ENCODE data around the gene SLFN14. TPM values are rescaled to one million over a fixed set of nuclear protein-coding genes. Genes with fewer than 3 reads are reported as not detected.

SLFN14 gene
- total and polyA plus RNA-seq, 11 donors = 0.31 TPM; not detected in 10

DNA sequence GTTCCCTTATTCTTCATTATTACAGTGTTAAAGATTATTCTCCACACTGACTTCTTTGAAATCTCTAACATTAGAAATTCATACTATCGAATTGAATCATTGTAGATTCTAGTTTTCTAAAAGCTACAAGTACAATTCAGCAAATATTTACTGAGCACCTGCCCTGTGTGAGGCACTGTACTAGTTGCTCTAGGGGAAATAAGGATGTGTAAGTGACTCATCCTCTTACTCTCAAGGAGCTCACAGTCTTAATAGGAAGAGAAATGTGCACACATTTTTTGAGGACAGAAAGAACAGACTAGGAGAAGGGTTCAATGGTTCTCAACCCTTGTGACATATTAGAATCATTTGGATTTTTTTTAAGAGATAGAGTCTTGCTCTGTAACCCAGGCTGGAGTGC is 15.5 kb downstream of the SLFN14 start:
- intact Hi-C loops (cut with DNase I) = no loop called here
- TF ChIP-seq, protein P1, sequence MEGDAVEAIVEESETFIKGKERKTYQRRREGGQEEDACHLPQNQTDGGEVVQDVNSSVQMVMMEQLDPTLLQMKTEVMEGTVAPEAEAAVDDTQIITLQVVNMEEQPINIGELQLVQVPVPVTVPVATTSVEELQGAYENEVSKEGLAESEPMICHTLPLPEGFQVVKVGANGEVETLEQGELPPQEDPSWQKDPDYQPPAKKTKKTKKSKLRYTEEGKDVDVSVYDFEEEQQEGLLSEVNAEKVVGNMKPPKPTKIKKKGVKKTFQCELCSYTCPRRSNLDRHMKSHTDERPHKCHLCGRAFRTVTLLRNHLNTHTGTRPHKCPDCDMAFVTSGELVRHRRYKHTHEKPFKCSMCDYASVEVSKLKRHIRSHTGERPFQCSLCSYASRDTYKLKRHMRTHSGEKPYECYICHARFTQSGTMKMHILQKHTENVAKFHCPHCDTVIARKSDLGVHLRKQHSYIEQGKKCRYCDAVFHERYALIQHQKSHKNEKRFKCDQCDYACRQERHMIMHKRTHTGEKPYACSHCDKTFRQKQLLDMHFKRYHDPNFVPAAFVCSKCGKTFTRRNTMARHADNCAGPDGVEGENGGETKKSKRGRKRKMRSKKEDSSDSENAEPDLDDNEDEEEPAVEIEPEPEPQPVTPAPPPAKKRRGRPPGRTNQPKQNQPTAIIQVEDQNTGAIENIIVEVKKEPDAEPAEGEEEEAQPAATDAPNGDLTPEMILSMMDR (IDR thresholded peaks at IDR 0.05) = no peak
- TF ChIP-seq POLR2A (IDR thresholded peaks at IDR 0.05) = no peak
- DNase-seq = no peak
- Histone ChIP-seq H3K27ac (no peak overlapping the region), H3K27me3 (no peaks in the 10 kb centered on the region), H3K4me3 (no peak overlapping the region), H3K4me1 (peaks cover 0 to 29% (median 4%) of the 10 kb centered on the region in 12 donors), H3K9me3 (no peaks in the 10 kb centered on the region), H3K36me3 (no peaks in the 10 kb centered on the region)
- ATAC-seq = no peak
- WGBS, 4 donors = 33 to 93% (median 91%) methylated on average over 1 of the region's 1 CpG

DNA sequence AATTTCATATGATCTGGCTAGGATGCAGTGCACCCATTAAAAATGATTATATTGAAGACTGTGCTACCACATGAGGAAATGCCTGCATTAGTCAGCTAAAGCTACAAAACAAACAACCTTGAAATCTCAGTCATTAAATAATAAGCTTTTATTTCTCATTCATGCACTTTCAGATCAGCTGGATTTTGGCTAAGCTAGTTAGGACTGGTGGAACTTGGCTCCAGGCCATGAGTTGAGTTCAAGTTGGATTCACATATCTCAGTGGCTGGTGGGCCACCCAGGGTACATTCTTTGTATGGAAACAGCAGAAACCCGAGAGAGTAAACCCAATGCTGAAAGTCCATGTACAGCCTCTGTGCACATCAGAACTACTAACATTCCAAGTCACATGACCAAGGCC is 16.8 kb downstream of the SLFN14 start:
- no peaks in the 10 kb centered on the region for H3K27me3 ChIP-seq
- DNase-seq = no peak
- intact Hi-C loops (cut with DNase I) = loop anchor here in 3 of 10 donors (5.0 kb wide), 3 partner anchors 167 to 1002 kb away; no protein-coding TSS in a partner anchor
- no peak overlapping the region for H3K4me3 ChIP-seq
- H3K27ac ChIP-seq = no peak overlapping the region
- no peaks in the 10 kb centered on the region for H3K36me3 ChIP-seq
- no peak for ATAC-seq
- WGBS, 4 donors = 53 to 73% (median 71%) methylated on average over 1 of the region's 1 CpG
- peaks cover 0 to 42% (median 10%) of the 10 kb centered on the region in 12 donors for H3K4me1 ChIP-seq
- no peak for TF ChIP-seq POLR2A (IDR thresholded peaks at IDR 0.05)
- TF ChIP-seq, protein P1 (IDR thresholded peaks at IDR 0.05) = no peak
- H3K9me3 ChIP-seq = no peaks in the 10 kb centered on the region

DNA sequence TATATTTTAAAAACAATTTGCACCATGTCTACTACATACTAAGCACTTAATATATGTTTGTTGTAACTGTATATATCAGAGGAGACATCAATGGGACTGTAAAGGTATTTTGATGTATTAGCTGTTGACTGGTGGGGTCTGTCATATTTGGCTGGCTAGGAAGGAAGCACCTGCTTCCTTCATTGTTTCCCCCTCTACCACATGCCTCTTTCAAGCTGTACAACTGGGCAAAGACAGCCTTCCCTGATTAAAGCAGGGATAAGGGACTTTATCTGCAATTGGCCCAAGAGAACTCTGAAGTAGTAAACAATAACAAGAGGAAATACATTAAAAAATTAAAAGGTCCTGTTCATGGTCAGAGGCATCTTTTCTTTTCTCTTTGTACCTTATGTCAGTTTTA is 17.6 kb downstream of the SLFN14 start:
- peaks cover 0 to 45% (median 19%) of the 10 kb centered on the region in 12 donors for H3K4me1 ChIP-seq
- no peaks in the 10 kb centered on the region for H3K27me3 ChIP-seq
- TF ChIP-seq, protein P1 (IDR thresholded peaks at IDR 0.05) = no peak
- TF ChIP-seq POLR2A (IDR thresholded peaks at IDR 0.05) = no peak
- intact Hi-C loops (cut with DNase I) = loop anchor here in 3 of 10 donors (5.0 kb wide), 3 partner anchors 166 to 1001 kb away; no protein-coding TSS in a partner anchor
- no peaks in the 10 kb centered on the region for H3K36me3 ChIP-seq
- DNase-seq = no peak
- H3K9me3 ChIP-seq = no peaks in the 10 kb centered on the region
- no peak for ATAC-seq
- no peak overlapping the region for H3K27ac ChIP-seq
- no peak overlapping the region for H3K4me3 ChIP-seq

DNA sequence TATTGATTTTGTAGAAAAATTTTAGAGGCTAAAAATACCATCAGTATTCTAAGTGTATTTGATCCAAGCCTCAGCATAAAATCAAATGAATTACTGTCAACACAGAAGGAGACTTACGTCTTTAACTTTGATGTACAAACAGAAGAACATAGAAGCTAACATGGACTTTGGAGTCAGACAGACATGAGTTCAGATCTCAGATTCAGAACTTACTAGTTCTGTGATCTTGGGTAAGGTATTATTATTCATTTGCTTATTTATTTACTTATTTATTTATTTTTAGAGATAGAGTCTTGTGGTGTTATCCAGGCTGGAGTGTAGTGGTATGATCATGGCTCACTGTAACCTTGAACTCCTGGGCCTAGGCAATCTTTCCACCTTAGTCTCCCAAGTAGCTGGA is 19.2 kb downstream of the SLFN14 start:
- Histone ChIP-seq H3K36me3 (no peaks in the 10 kb centered on the region), H3K4me3 (peak overlapping the region in 8 of 12 donors; percentile 32 to 57 (median 46)), H3K27ac (peak overlapping the region; percentile 50 to 93 (median 60)), H3K4me1 (peaks cover 0 to 54% (median 32%) of the 10 kb centered on the region in 12 donors), H3K27me3 (no peaks in the 10 kb centered on the region), H3K9me3 (no peaks in the 10 kb centered on the region)
- intact Hi-C loops (cut with DNase I) = loop anchor here in 3 of 10 donors (5.0 kb wide), 3 partner anchors 164 to 999 kb away; no protein-coding TSS in a partner anchor
- no peak for ATAC-seq
- DNase-seq = no peak
- WGBS, 4 donors = 62 to 76% (median 64%) methylated on average over 1 of the region's 1 CpG
- TF ChIP-seq, protein P1 (IDR thresholded peaks at IDR 0.05) = no peak
